Liver (tissue), 3 donors: Measurements from ENCODE around the gene HPS1.

ENCODE experiments used
- EGR1 ChIP-seq, 2 donors: IDR thresholded peaks; 2 replicates each; pipeline ENCODE4 v1.6.1; 2016 to 2018; ENCODE audit warnings: antibody characterized with exemption in 2 of 2, low read depth in 2 of 2
- JUND ChIP-seq, 2 donors: IDR thresholded peaks; 2 replicates each; pipeline ENCODE4 v1.6.1; 2016; ENCODE audit warnings: antibody characterized with exemption in 2 of 2
- NR2F2 ChIP-seq: IDR thresholded peaks from 2 replicates; pipeline ENCODE4 v1.6.1; 2016; ENCODE audit warnings: antibody characterized with exemption
- RAD21 ChIP-seq, 2 donors: IDR thresholded peaks; 2 replicates each; pipeline ENCODE4 v1.6.1; 2016; ENCODE audit warnings: antibody characterized with exemption in 2 of 2, mild to moderate bottlenecking in 2 of 2
- REST ChIP-seq: IDR thresholded peaks from 2 replicates; pipeline ENCODE4 v1.6.1; 2016; ENCODE audit warnings: antibody characterized with exemption, mild to moderate bottlenecking
- TAF1 ChIP-seq: conservative IDR thresholded peaks from 2 replicates; pipeline ENCODE4 v1.6.1; 2016; ENCODE audit warnings: antibody characterized with exemption, mild to moderate bottlenecking
- TF ChIP-seq, protein P1 (sequence below): fragments of 150-350 bp; IDR thresholded peaks from 2 replicates; pipeline ENCODE4 v1.5.1; 2017; ENCODE audit warnings: improper control_type of control experiment, low read depth, low read length; ENCODE audit not compliant: missing input control
- donor health status: healthy.
- donor health status: healthy.

- TF ChIP-seq EGR1 (IDR thresholded peaks at IDR 0.05; ENCODE audit: low read depth in 2 of 2), result no peak
- TF ChIP-seq, protein P1, sequence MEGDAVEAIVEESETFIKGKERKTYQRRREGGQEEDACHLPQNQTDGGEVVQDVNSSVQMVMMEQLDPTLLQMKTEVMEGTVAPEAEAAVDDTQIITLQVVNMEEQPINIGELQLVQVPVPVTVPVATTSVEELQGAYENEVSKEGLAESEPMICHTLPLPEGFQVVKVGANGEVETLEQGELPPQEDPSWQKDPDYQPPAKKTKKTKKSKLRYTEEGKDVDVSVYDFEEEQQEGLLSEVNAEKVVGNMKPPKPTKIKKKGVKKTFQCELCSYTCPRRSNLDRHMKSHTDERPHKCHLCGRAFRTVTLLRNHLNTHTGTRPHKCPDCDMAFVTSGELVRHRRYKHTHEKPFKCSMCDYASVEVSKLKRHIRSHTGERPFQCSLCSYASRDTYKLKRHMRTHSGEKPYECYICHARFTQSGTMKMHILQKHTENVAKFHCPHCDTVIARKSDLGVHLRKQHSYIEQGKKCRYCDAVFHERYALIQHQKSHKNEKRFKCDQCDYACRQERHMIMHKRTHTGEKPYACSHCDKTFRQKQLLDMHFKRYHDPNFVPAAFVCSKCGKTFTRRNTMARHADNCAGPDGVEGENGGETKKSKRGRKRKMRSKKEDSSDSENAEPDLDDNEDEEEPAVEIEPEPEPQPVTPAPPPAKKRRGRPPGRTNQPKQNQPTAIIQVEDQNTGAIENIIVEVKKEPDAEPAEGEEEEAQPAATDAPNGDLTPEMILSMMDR, result no peak
- TF ChIP-seq REST, result no peak
- no peak for TF ChIP-seq RAD21 (IDR thresholded peaks at IDR 0.05)
- no peak for TF ChIP-seq TAF1
- no peak for TF ChIP-seq JUND (IDR thresholded peaks at IDR 0.05)
- TF ChIP-seq NR2F2, result no peak
These were observed 46.3 kb downstream of the HPS1 start for GRCh38 chr10:98400482-98400881.
